Measurements from ENCODE around the gene SMIM44. TPM values are rescaled to one million over a fixed set of nuclear protein-coding genes. Genes with fewer than 3 reads are reported as not detected.

The SMIM44 gene
- total RNA-seq, 1 donor from 2014 or later: not detected

- Histone ChIP-seq H2AFZ (replicated peaks) (no peak overlapping the region), H3K36me3 (no peaks in the 10 kb centered on the region), H3F3A (ENCODE audit: low read depth) (peaks cover 18% of the 10 kb centered on the region), H3K9ac (no peak overlapping the region), H3K4me3 (no peak overlapping the region), H3K27ac (no peak overlapping the region), H3K79me2 (ENCODE audit: low read depth) (no peaks in the 10 kb centered on the region), H3K4me1 (peaks cover 16% of the 10 kb centered on the region), H3K27me3 (no peaks in the 10 kb centered on the region), H3K4me2 (no peak overlapping the region), H4K20me1 (ENCODE audit: low read depth) (no peaks in the 10 kb centered on the region), H3K9me3 (ENCODE audit: low read depth) (no peaks in the 10 kb centered on the region)
- no peaks in the 10 kb centered on the region for H3K36me3 Mint-ChIP-seq
- peaks cover 13% of the 10 kb centered on the region for H3K27me3 Mint-ChIP-seq (ENCODE audit: insufficient read depth, low read depth)
- peaks cover 19% of the 10 kb centered on the region for H3K4me1 Mint-ChIP-seq
- no peak for DNase-seq (ENCODE audit: low spot score)
- H3K4me3 Mint-ChIP-seq: no peak overlapping the region
- H3K27ac Mint-ChIP-seq: no peak overlapping the region
- no peaks in the 10 kb centered on the region for H3K9me3 Mint-ChIP-seq
- no peak for TF ChIP-seq EZH2 (IDR thresholded peaks at IDR 0.05)
- no peak for TF ChIP-seq CTCF (IDR thresholded peaks at IDR 0.05)
- no peak for TF ChIP-seq EZH2phosphoT487 (IDR thresholded peaks at IDR 0.05)
These were observed 41.9 kb downstream of the SMIM44 start for GRCh38 chr19:3441089-3441985.

GRCh38 chr19:3440082-3440481 is 43.2 kb downstream of the SMIM44 start:
- peaks cover 16% of the 10 kb centered on the region for H3F3A ChIP-seq (ENCODE audit: low read depth)
- H4K20me1 ChIP-seq (ENCODE audit: low read depth): no peaks in the 10 kb centered on the region
- no peak overlapping the region for H3K4me3 Mint-ChIP-seq

GRCh38 chr19:3434630-3435553 is 48.3 kb downstream of the SMIM44 start:
- peak overlapping the region; percentile 100 for H3K27ac Mint-ChIP-seq
- no peaks in the 10 kb centered on the region for H3K4me1 ChIP-seq
- peak overlapping the region; percentile 75 for H3K4me2 ChIP-seq
- no peaks in the 10 kb centered on the region for H3K36me3 ChIP-seq
- H4K20me1 ChIP-seq (ENCODE audit: low read depth): no peaks in the 10 kb centered on the region
- H3F3A ChIP-seq (ENCODE audit: low read depth): no peaks in the 10 kb centered on the region
- no peaks in the 10 kb centered on the region for H3K27me3 ChIP-seq
- TF ChIP-seq CTCF (IDR thresholded peaks at IDR 0.05) (no peak), EZH2 (IDR thresholded peaks at IDR 0.05) (no peak), EZH2phosphoT487 (IDR thresholded peaks at IDR 0.05) (no peak)
- peak overlapping the region; percentile 65 for H3K9ac ChIP-seq
- H3K9me3 ChIP-seq (ENCODE audit: low read depth): no peaks in the 10 kb centered on the region
- peak overlapping the region; percentile 97 for H3K4me3 Mint-ChIP-seq
- H3K27ac ChIP-seq: no peak overlapping the region
- peak overlapping the region; percentile 65 for H3K4me3 ChIP-seq
- H3K27me3 Mint-ChIP-seq (ENCODE audit: insufficient read depth, low read depth): peaks cover 17% of the 10 kb centered on the region
- no peaks in the 10 kb centered on the region for H3K79me2 ChIP-seq (ENCODE audit: low read depth)
- H3K36me3 Mint-ChIP-seq: no peaks in the 10 kb centered on the region
- H3K4me1 Mint-ChIP-seq: peaks cover 14% of the 10 kb centered on the region
- peak overlapping the region; percentile 97 for H2AFZ ChIP-seq (replicated peaks)
- peak; percentile 98 for DNase-seq (ENCODE audit: low spot score)
- H3K9me3 Mint-ChIP-seq: no peaks in the 10 kb centered on the region

More at GRCh38 chr19:3440082-3440481, 43.2 kb downstream of the SMIM44 start:
- no peaks in the 10 kb centered on the region for H3K36me3 ChIP-seq
- Mint-ChIP-seq H3K27me3 (ENCODE audit: insufficient read depth, low read depth) (peaks cover 16% of the 10 kb centered on the region), H3K36me3 (no peaks in the 10 kb centered on the region), H3K9me3 (no peaks in the 10 kb centered on the region), H3K27ac (no peak overlapping the region), H3K4me1 (peaks cover 20% of the 10 kb centered on the region)
- no peaks in the 10 kb centered on the region for H3K79me2 ChIP-seq (ENCODE audit: low read depth)
- TF ChIP-seq EZH2 (IDR thresholded peaks at IDR 0.05) (no peak), CTCF (IDR thresholded peaks at IDR 0.05) (peak; percentile 52)
- no peak overlapping the region for H3K27ac ChIP-seq
- no peak overlapping the region for H3K4me2 ChIP-seq
- peak; percentile 50 for DNase-seq (ENCODE audit: low spot score)
- no peaks in the 10 kb centered on the region for H3K27me3 ChIP-seq
- no peak overlapping the region for H2AFZ ChIP-seq (replicated peaks)
- peaks cover 16% of the 10 kb centered on the region for H3K4me1 ChIP-seq
- H3K9ac ChIP-seq: no peak overlapping the region
- H3K9me3 ChIP-seq (ENCODE audit: low read depth): no peaks in the 10 kb centered on the region
- H3K4me3 ChIP-seq: no peak overlapping the region
